Skeletal muscle tissue (tissue), 4 donors: ENCODE results near the gene CACNA1I. TPM values are rescaled to one million over a fixed set of nuclear protein-coding genes. Genes with fewer than 3 reads are reported as not detected.

Source experiments
- H3K27ac ChIP-seq: one replicate; pipeline ENCODE4 v1.7.0; 2013; ENCODE audit warnings: mild to moderate bottlenecking, low read depth, low read length, inconsistent platforms
- H3K27me3 ChIP-seq, 3 donors: one replicate each; pipeline ENCODE4 v1.7.0; 2013; ENCODE audit warnings: low read length in 3 of 3; ENCODE audit not compliant: control insufficient read depth in 3 of 3, insufficient read depth in 3 of 3
- H3K36me3 ChIP-seq, 3 donors: one replicate each; pipeline ENCODE4 v1.7.0; 2013; ENCODE audit warnings: low read length in 3 of 3; ENCODE audit not compliant: control insufficient read depth in 3 of 3, insufficient read depth in 3 of 3
- H3K4me1 ChIP-seq, 3 donors: one replicate each; pipeline ENCODE4 v1.7.0; 2013; ENCODE audit warnings: low read length in 3 of 3, mild to moderate bottlenecking in 3 of 3; ENCODE audit not compliant: control insufficient read depth in 3 of 3, insufficient read depth in 3 of 3
- H3K4me3 ChIP-seq, 3 donors: one replicate each; pipeline ENCODE4 v1.7.0; 2013; ENCODE audit warnings: low read length in 3 of 3
- H3K9ac ChIP-seq, 3 donors: one replicate each; pipeline ENCODE4 v1.7.0; 2013; ENCODE audit warnings: low read length in 3 of 3, mild to moderate bottlenecking in 3 of 3, moderate library complexity in 2 of 3, low read depth in 1 of 3
- H3K9me3 ChIP-seq, 3 donors: one replicate each; pipeline ENCODE4 v1.7.0; 2013; ENCODE audit warnings: low read length in 3 of 3; ENCODE audit not compliant: control insufficient read depth in 3 of 3
- total RNA-seq: library from RNA; depleted of rRNA; stranded (reverse); fragments of >200 nt; gene quantifications from one replicate; pipeline ENCODE4 v1.2.3, GENCODE V29; 2014
- donor health status: Osteomylitis.

Gene CACNA1I
- total RNA-seq, 1 donor from 2014 or later: not detected

GRCh38 chr22:39686776-39687525, 116.4 kb downstream of the CACNA1I start:
- no peak overlapping the region for H3K27ac ChIP-seq
- no peaks in the 10 kb centered on the region for H3K9me3 ChIP-seq
- H3K9ac ChIP-seq: no peak overlapping the region
- H3K4me1 ChIP-seq: no peaks in the 10 kb centered on the region
- H3K4me3 ChIP-seq: no peak overlapping the region
- peaks cover 44 to 74% (median 59%) of the 10 kb centered on the region in 3 donors for H3K27me3 ChIP-seq
- no peaks in the 10 kb centered on the region for H3K36me3 ChIP-seq

GRCh38 chr22:39688186-39688785, 117.7 kb downstream of the CACNA1I start:
- Histone ChIP-seq H3K27me3 (peaks cover 45 to 65% (median 65%) of the 10 kb centered on the region in 3 donors), H3K4me1 (no peaks in the 10 kb centered on the region), H3K36me3 (no peaks in the 10 kb centered on the region), H3K9ac (no peak overlapping the region), H3K9me3 (no peaks in the 10 kb centered on the region), H3K4me3 (no peak overlapping the region), H3K27ac (no peak overlapping the region)

DNA sequence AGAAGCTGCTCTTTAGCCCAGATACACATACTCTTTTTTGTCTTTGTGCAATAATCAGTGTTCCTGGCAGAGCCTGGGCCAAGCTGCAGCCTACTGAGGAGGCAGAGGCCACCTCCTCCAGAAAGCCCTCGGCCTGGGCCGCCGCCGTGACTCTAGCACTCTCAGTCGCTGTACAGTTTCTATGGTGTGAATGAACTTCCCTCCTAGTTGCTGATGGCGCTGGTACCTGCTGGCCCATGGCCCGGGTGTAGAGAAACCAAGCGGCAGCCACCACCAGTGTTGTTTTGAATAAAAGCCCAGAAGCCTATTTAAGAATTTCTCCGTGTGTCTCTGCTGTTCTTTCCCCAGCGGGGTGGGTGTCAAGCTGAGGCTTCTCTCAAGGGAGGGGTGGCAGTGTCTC, 118.9 kb downstream of the CACNA1I start:
- Histone ChIP-seq H3K36me3 (no peaks in the 10 kb centered on the region), H3K4me3 (no peak overlapping the region), H3K9ac (no peak overlapping the region), H3K27me3 (peaks cover 42 to 63% (median 63%) of the 10 kb centered on the region in 3 donors), H3K9me3 (no peaks in the 10 kb centered on the region), H3K4me1 (no peaks in the 10 kb centered on the region), H3K27ac (no peak overlapping the region)

DNA sequence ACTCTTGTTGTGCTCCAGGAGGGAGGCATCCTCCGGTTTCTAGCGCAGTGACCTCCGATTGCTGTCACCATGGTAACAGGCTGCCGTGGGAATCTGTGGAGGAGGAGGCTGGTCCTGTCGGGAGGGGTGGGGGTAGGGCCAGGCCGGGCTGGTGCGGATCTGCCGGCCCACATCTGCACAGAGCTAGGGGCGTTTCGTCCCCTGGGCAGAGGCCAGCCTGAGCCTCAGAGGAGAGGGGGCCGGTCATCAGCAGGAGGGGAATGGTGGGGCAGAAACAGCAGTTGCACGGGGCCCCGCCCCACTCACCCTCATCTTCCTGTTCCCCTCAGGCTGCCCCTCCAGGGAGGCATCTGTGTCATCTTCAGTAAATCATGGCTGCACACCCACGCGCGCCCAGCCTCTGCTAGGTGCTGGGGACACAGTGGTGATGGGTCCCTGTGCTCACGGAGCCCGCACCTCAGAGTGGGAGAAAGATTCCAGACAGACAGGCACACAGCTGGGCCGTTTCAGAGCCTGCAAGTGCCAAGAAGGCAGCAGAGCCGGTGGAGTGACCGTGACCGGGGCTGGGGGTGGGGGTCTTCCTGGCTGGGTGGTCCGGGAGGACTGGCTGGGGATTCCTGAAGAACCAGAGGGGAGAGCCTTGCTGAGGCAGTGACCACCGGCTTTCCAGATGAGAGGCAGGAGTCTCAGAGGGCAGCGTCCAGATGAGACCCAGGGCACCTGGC, 120.5 kb downstream of the CACNA1I start:
- Histone ChIP-seq H3K9ac (no peak overlapping the region), H3K36me3 (no peaks in the 10 kb centered on the region), H3K9me3 (no peaks in the 10 kb centered on the region), H3K4me1 (no peaks in the 10 kb centered on the region), H3K4me3 (no peak overlapping the region), H3K27me3 (peaks cover 31 to 65% (median 58%) of the 10 kb centered on the region in 3 donors), H3K27ac (no peak overlapping the region)

DNA sequence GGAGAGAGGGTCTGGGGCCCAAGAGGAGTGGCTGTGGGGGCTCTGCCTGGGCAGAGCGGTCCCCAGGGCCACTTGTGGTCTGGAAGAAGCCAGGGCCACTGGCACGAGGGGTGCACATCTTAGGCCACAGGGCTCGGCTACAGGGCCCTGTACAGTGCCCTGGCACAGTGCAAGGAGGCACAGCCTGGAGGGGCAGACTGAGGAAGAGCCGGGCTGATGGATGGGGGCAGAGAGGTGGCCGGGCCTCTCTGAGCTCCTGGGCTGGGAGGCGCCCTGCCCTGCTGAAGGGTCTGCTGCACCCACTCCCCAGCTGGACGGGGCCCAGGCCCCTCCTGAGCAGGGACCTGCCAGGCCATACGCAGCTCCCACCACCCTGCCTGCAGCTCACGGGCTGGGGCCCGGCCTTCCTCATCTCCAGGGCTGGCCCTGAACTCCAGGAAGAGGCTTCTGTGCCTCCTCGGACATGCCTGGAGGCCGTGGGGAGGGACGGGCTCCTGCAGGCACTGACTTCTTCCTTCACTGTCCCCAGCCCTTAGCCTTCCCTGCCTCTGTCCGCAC, 123.5 kb downstream of the CACNA1I start:
- Histone ChIP-seq H3K36me3 (no peaks in the 10 kb centered on the region), H3K9me3 (no peaks in the 10 kb centered on the region), H3K4me3 (no peak overlapping the region), H3K9ac (no peak overlapping the region), H3K27ac (no peak overlapping the region), H3K27me3 (peaks cover 25 to 51% (median 49%) of the 10 kb centered on the region in 3 donors), H3K4me1 (no peaks in the 10 kb centered on the region)

- Histone ChIP-seq H3K4me3 (no peak overlapping the region), H3K4me1 (peaks cover 2 to 6% (median 4%) of the 10 kb centered on the region in 3 donors), H3K9me3 (no peaks in the 10 kb centered on the region), H3K9ac (no peak overlapping the region), H3K36me3 (no peaks in the 10 kb centered on the region), H3K27me3 (peaks cover 12 to 46% (median 35%) of the 10 kb centered on the region in 3 donors), H3K27ac (no peak overlapping the region)
Measured at GRCh38 chr22:39697790-39698430, 127.4 kb downstream of the CACNA1I start.

DNA sequence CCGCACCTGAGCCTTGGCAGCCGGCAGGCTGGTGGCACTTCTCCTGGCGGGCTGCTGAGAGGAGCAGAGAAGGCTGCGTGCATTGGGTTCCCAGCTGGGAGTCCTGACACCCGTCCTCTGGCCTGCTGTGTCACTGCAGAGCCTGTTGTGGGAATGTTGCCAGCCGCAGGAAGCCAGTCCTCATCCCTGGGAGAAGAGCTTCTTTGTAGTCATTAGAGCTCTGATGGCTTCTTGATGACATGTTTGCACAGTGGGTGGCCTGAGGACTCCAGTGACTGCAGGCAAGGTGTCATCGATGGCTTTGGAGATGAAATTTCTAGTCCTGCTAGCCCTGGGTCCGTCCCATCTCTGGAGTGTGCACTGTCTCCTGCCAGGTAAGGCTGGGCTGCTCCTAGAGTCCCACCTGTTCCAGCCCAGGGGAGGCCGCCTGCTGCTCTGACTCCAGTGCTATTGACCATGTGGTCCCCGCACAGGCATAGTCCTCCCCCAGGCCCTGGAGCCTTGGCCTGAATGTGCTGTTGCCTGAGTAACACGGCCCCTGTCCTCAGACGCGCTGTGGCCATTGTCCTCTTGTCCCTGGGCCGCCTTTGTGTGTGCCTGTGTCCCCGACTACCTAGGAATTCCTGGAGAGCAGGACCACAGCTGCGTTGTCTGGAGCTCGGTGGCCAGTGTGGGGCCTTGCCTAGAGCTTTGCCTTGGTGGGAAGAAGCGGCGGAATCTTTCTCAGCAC, 129.2 kb downstream of the CACNA1I start:
- Histone ChIP-seq H3K27ac (no peak overlapping the region), H3K4me1 (peaks cover 18 to 23% (median 20%) of the 10 kb centered on the region in 3 donors), H3K4me3 (no peak overlapping the region), H3K9ac (no peak overlapping the region), H3K27me3 (peaks cover 12 to 39% (median 28%) of the 10 kb centered on the region in 3 donors), H3K36me3 (no peaks in the 10 kb centered on the region), H3K9me3 (no peaks in the 10 kb centered on the region)

DNA sequence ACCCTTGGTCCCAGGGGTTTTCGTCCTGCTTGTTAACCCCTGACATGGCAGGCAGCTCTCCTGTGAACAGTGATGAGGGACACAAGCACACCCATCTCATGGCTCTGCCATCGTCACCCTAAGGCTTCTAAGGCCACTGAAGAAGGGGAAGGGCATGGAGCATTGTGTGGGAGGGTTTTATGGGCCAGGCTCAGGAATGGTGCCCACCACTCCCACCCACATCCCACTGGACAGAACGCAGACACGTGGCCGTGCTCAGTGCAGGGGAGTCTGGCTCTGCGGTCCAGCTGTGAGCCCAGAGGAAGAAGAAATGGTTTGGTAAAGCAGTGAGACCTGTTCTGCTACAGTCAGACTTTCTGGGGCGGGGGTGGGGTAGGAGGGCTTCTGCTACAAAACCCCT, 130.0 kb downstream of the CACNA1I start:
- no peaks in the 10 kb centered on the region for H3K9me3 ChIP-seq
- H3K9ac ChIP-seq: no peak overlapping the region
- H3K36me3 ChIP-seq: no peaks in the 10 kb centered on the region
- peaks cover 18 to 23% (median 22%) of the 10 kb centered on the region in 3 donors for H3K4me1 ChIP-seq
- H3K4me3 ChIP-seq: no peak overlapping the region
- H3K27me3 ChIP-seq: peaks cover 12 to 32% (median 30%) of the 10 kb centered on the region in 3 donors
- H3K27ac ChIP-seq: no peak overlapping the region

GRCh38 chr22:39703091-39703490, 132.5 kb downstream of the CACNA1I start:
- H3K36me3 ChIP-seq: no peaks in the 10 kb centered on the region
- no peak overlapping the region for H3K27ac ChIP-seq
- no peak overlapping the region for H3K4me3 ChIP-seq
- no peak overlapping the region for H3K9ac ChIP-seq
- H3K9me3 ChIP-seq: no peaks in the 10 kb centered on the region
- H3K27me3 ChIP-seq: peaks cover 5 to 21% (median 19%) of the 10 kb centered on the region in 3 donors
- peaks cover 18 to 23% (median 22%) of the 10 kb centered on the region in 3 donors for H3K4me1 ChIP-seq
